Stimulated activated CD4-positive, alpha-beta T cell treated with anti-CD3 and anti-CD28 coated beads, Interleukin-1b, Interleukin-23, amount 100 ng/mL, for 48 hours (primary cell): ENCODE data around the gene SIGLEC7.

Experiments
- DNase-seq: peaks from one replicate; pipeline ENCODE4 v3.0.0-alpha.2; 2020

The SIGLEC7 gene

DNA sequence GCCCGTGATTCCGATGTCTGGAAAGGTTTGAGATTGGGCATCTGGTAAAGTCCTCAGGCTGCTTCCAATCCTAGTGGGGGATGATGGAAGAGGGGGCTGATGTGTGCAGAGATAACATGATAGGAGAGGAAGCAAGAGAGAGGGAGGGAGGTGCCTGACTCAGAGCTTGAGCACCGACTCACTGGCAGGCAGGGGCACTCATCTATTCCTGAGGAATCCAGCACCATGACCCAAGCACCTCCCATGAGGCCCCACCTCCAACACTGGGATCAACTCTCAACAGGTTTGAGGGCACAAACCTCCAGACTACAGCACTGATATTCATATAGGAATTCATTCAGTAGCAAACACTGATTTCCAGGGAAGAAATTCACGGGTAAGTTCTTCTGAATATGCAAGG, 23.0 kb upstream of the SIGLEC7 start:
- DNase-seq = no peak

- no peak for DNase-seq
Measured at GRCh38 chr19:51119611-51120010, 22.5 kb upstream of the SIGLEC7 start.

DNA sequence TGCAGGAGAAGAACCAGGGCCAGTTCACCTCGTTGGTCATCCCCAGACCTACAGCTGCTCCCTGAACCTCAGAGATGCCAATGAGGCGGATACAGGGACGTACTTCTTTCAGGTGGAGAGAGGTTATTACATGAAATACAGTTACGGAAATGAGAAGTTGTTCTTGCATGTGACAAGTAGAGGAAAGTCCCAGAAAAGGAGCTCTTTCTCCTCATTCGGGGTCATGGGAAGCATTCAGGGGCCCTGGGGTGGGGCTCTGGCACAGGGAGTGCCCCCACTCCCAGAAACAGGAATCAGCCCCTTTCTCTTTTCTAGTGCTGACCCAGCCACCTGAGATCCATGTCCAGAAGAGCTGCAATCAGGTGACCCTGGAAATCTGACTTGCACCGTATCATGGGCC, 21.9 kb upstream of the SIGLEC7 start:
- no peak for DNase-seq

DNA sequence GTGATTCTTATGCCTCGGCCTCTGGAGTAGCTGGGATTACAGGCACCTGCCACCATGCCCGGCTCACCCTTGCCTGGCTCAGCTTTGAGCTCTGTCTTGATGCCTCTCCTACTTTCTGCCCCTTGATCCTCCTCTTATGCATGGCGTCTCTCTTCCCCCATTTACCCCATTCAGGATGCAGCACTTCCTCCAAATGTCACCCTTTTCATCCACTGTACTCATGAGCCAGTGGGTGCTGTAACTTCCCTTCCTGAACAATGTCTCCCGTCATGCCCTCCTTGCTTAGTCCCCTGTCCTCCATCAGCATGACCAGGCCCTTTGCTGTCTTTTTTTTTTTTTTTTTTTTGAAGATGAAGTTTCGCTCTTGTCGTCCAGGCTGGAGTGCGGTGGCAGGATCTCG, 20.8 kb upstream of the SIGLEC7 start:
- no peak for DNase-seq

DNA sequence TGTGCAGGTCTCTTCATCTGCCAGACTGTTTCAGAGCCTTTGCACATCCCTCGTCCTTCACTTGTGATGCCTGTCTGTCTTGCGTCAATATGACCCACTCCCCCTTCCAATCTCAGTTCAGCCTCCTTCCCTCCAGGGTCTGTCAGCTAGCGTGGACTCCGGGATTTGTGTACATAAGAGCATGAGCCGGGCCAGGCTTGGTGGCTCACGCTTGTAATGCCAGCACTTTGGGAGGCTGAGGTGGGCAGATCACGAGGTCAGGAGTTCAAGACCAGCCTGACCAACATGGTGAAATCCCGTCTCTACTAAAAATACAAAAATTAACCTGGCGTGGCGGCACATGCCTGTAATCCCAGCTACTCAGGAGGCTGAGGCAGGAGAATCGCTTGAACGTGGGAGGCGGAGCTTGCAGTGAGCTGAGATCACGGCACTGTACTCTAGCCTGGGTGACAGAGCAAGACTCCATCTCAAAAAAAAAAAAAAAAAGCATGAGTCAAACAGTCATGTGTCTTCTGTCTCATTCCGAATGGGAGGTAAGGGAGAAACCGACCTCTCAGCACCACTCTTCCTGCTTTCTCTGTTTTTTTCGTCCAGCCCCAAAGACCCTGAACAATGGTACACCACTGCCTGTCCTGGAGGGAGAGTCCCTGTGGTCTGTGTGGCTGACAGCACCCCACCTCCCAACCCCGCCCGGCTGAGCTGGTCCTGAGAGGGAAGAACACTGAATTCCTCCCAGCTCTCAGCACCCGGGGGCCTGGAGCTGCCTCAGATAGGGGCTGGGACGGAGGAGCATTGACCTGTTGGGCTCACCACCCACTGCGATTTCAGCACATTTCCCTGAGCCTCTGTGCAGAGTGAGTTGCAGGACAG, 19.8 kb upstream of the SIGLEC7 start:
- no peak for DNase-seq

- DNase-seq = peak; percentile 41
Measured at GRCh38 chr19:51123381-51123800, 18.7 kb upstream of the SIGLEC7 start.

- DNase-seq = no peak
Measured at GRCh38 chr19:51123802-51124201, 18.3 kb upstream of the SIGLEC7 start.

DNA sequence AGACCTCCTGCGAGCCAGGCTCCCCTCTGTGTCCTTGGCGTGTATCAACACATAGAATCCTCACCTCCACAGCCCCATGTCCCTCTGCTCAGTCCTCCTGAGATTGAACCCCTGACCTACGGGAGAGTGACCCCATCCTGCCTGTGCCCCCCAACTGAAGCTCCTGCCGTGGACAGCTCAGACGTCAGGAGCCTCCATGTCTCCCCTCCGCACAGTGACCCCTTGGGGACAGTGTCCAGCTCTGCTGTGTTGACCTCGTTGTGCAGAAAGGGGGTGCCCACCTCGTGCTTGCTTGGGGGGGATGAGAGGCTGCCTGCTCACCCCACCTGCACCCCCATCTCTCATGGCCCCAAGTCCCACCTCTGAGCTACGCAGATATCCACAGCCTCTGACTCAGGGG, 17.9 kb upstream of the SIGLEC7 start:
- DNase-seq = no peak

DNA sequence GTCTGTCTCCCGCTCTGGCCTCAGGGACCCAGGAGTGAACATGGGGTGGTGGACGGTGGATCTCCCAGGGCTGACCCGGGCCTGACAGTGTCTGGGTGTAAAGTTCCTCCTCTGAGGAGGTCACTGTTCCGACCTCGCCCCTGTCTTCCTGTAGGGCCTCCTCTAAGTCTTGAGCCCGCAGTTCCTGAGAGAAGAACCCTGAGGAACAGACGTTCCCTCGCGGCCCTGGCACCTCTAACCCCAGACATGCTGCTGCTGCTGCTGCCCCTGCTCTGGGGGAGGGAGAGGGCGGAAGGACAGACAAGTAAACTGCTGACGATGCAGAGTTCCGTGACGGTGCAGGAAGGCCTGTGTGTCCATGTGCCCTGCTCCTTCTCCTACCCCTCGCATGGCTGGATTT, 17.4 kb upstream of the SIGLEC7 start, which contains the start of gene SIGLEC9:
TSS of gene SIGLEC9 (plus strand) at position 178 of the 400 bp plus-strand sequence. CDS start at position 247, 69 bp downstream.
- DNase-seq = no peak

- DNase-seq = no peak
Measured at GRCh38 chr19:51125421-51126075, 16.6 kb upstream of the SIGLEC7 start.

DNA sequence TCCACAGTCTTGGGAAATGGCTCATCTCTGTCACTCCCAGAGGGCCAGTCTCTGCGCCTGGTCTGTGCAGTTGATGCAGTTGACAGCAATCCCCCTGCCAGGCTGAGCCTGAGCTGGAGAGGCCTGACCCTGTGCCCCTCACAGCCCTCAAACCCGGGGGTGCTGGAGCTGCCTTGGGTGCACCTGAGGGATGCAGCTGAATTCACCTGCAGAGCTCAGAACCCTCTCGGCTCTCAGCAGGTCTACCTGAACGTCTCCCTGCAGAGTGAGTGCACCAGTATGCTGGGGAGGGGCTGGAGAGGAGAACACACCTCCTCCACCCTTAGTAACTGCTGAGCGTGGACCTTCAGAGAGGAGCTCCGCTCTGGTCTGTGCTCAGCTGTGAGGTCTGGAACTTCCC, 15.1 kb upstream of the SIGLEC7 start:
- DNase-seq = no peak

DNA sequence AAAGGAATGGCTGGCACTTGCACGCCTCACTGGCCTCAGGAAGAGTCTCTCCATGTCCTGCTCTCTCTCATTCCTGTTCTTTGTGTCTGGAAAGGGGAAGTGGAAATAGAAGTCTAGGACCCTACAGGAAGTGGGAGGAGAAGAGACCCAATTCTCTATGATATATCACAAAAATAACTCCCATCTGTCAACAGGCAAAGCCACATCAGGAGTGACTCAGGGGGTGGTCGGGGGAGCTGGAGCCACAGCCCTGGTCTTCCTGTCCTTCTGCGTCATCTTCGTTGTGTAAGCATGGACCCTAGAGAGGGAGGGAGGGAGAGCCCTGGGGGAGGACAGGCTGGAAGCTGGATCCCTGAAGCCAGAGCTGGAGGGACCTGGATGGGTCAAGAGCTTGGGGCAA, 14.3 kb upstream of the SIGLEC7 start:
- no peak for DNase-seq

- DNase-seq = no peak
Measured at GRCh38 chr19:51128227-51128626, 13.9 kb upstream of the SIGLEC7 start.

DNA sequence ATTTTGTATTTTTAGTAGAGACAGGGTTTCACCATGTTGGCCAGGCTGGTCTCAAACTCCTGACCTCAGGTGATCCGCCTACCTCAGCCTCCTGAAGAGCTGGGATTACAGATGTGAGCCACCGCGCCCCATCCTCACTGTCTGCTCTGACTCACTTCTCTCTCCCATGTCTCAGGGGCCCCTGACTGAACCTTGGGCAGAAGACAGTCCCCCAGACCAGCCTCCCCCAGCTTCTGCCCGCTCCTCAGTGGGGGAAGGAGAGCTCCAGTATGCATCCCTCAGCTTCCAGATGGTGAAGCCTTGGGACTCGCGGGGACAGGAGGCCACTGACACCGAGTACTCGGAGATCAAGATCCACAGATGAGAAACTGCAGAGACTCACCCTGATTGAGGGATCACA, 12.4 kb upstream of the SIGLEC7 start:
- DNase-seq = no peak

DNA sequence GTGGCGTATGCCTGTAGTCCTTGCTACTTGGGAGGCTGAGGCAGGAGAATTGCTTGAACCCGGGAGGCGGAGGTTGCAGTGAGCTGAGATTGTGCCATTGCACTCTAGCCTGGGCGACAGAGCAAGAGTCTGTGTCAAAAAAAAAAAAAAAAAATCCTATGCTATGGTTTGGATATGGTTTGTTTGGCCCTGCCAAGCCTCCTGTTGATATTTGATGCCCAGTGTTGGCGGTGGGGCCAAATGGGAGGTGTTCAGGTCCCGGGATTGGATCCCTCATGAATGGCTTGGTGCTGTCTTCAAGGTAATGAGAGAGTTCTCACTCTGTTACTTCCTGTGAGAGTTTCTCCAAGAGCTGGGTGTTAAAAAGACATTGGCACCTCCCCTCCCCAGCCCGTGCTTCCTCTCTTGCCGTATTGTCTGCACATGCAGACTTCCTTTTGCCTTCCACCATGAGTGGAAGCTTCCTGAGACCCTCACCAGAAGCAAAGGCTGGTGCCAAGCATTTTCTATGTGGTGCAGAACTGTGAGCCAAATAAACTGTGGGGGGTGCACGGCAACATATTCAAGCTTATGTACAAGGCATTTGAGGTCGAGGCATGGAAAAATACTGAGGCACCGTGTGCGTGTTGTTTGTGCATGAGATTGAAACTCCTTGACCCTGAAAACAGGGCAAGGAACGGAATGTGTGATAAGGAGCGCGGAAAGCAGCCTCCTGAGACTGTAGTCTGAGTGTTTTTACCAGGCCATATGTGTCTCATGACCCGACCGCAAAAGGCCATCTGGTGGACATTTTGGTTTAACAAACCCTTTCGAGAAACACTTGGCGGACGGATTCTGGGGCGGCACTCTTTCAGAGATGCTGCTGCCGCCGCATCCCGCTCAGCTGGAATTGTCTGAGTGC, 10.1 kb upstream of the SIGLEC7 start:
- DNase-seq = peak; percentile 33

DNA sequence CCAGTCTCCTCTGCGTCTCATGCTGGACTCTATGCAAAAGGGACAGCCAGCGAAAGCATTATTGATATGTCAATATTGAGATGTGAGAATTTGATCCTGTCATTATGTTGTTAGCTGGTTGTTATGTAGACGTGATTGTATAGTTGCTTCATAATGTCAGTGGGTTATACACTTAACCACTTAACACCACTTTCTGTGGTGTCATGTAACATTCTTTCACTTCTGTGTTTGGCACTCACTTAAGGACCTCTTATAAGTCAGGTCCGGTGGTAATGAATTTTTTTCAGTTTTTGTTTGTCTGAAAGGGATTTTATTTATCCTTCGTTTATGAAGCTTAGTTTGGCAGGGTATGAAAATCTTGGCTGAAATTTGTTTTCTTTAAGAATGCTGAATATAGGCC, 7.1 kb upstream of the SIGLEC7 start:
- DNase-seq = no peak

- no peak for DNase-seq
Measured at GRCh38 chr19:51135986-51136762, 5.9 kb upstream of the SIGLEC7 start.

- DNase-seq = no peak
Measured at GRCh38 chr19:51136851-51137551, 5.1 kb upstream of the SIGLEC7 start.

- no peak for DNase-seq
Measured at GRCh38 chr19:51137792-51138425, 4.2 kb upstream of the SIGLEC7 start.

GRCh38 chr19:51138549-51138979, 3.5 kb upstream of the SIGLEC7 start:
- no peak for DNase-seq
